ENCODE data around the gene MAP7D3. TPM values are rescaled to one million over a fixed set of nuclear protein-coding genes. Genes with fewer than 3 reads are reported as not detected.

Gene MAP7D3
- total and polyA plus RNA-seq, 10 of the 15 experiments (the other 5 are each of a cell fraction or from before 2014, with no cell fraction given) = 9.1 to 24.0 (median 11.0) TPM

DNA sequence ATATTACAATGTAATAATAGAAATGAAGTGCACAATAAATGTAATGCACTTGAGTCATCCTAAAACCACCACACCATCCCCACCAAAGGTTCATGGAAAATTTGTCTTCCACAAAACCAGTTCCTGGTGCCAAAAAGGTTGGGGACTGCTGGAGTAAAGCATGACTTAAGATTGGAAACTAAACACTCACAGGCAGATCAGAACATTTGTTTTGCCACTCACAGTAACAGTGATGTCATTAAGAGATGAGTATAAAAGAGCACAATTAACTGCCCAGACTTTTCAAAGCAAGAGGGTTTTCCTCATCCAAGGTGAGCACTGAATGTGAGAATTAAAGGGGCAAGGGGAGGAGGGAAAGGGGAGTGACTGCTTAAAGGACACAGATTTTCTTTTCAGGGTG lies 35.6 kb downstream of the MAP7D3 start:
- no peak overlapping the region for H3K4me2 ChIP-seq (ENCODE audit: control insufficient read depth, insufficient read depth)
- FAIRE-seq (no peak), ATAC-seq (no peak), DNase-seq (ENCODE audit: low read depth, low spot score) (no peak)
- RAD21 ChIA-PET (ENCODE audit: unreplicated experiment) = no interaction called here
- H3K36me3 ChIP-seq (ENCODE audit: control insufficient read depth in 2 of 2, insufficient read depth in 2 of 2, low read length in 1 of 2) = no peaks in the 10 kb centered on the region
- SMC1A ChIA-PET (ENCODE audit: uncharacterized antibody, unreplicated experiment) = no interaction called here
- CTCF ChIA-PET = no interaction called here
- no peaks in the 10 kb centered on the region for H3K4me1 ChIP-seq (ENCODE audit: control insufficient read depth, insufficient read depth, low read length)
- H3K4me3 ChIP-seq = no peak overlapping the region
- no peaks in the 10 kb centered on the region for H3K79me2 ChIP-seq (ENCODE audit: control insufficient read depth, insufficient read depth, low read length)
- no peak overlapping the region for H2AFZ ChIP-seq (ENCODE audit: control insufficient read depth, low read depth, low read length)
- in situ Hi-C loops (cut with MboI) = no loop called here
- no peaks in the 10 kb centered on the region for H4K20me1 ChIP-seq (ENCODE audit: control insufficient read depth, insufficient read depth)
- POLR2A ChIA-PET = no interaction called here
- no peak overlapping the region for H3K9ac ChIP-seq (ENCODE audit: control insufficient read depth, insufficient read depth, low read length)
- no peaks in the 10 kb centered on the region for H3K9me3 ChIP-seq (replicated peaks; ENCODE audit: control insufficient read depth, insufficient read depth, low read length)
- BruUV-seq (replicated peaks) = no TSS peak
- H3K27me3 ChIP-seq (replicated peaks in 1 of 2; ENCODE audit: control insufficient read depth in 2 of 2, insufficient read depth in 2 of 2, low read length in 1 of 2) = no peaks in the 10 kb centered on the region
- no peak overlapping the region for H3K27ac ChIP-seq (ENCODE audit: control insufficient read depth, insufficient read depth)
- intact Hi-C loops (cut with micrococcal nuclease; ENCODE audit: unreplicated experiment) = no loop called here
- no peak for TF ChIP-seq ZSCAN29 (IDR thresholded peaks at IDR 0.05)
- no peak for TF ChIP-seq SP1 (IDR thresholded peaks at IDR 0.05; ENCODE audit: low read depth, low read length)
- TF ChIP-seq, protein P1, sequence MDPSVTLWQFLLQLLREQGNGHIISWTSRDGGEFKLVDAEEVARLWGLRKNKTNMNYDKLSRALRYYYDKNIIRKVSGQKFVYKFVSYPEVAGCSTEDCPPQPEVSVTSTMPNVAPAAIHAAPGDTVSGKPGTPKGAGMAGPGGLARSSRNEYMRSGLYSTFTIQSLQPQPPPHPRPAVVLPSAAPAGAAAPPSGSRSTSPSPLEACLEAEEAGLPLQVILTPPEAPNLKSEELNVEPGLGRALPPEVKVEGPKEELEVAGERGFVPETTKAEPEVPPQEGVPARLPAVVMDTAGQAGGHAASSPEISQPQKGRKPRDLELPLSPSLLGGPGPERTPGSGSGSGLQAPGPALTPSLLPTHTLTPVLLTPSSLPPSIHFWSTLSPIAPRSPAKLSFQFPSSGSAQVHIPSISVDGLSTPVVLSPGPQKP (IDR thresholded peaks at IDR 0.05; ENCODE audit: low read depth, low read length) = no peak
- no peak for TF ChIP-seq MEF2B (IDR thresholded peaks at IDR 0.05; ENCODE audit: partially characterized antibody, poor library complexity, severe bottlenecking)
- no peak for TF ChIP-seq CHD2 (IDR thresholded peaks at IDR 0.05; ENCODE audit: borderline replicate concordance, low read depth, low read length)
- no peak for TF ChIP-seq IKZF1 (conservative IDR thresholded peaks at IDR 0.05)
- TF ChIP-seq SUZ12 (IDR thresholded peaks at IDR 0.05; ENCODE audit: unreplicated experiment) = no peak
- TF ChIP-seq, protein P2, sequence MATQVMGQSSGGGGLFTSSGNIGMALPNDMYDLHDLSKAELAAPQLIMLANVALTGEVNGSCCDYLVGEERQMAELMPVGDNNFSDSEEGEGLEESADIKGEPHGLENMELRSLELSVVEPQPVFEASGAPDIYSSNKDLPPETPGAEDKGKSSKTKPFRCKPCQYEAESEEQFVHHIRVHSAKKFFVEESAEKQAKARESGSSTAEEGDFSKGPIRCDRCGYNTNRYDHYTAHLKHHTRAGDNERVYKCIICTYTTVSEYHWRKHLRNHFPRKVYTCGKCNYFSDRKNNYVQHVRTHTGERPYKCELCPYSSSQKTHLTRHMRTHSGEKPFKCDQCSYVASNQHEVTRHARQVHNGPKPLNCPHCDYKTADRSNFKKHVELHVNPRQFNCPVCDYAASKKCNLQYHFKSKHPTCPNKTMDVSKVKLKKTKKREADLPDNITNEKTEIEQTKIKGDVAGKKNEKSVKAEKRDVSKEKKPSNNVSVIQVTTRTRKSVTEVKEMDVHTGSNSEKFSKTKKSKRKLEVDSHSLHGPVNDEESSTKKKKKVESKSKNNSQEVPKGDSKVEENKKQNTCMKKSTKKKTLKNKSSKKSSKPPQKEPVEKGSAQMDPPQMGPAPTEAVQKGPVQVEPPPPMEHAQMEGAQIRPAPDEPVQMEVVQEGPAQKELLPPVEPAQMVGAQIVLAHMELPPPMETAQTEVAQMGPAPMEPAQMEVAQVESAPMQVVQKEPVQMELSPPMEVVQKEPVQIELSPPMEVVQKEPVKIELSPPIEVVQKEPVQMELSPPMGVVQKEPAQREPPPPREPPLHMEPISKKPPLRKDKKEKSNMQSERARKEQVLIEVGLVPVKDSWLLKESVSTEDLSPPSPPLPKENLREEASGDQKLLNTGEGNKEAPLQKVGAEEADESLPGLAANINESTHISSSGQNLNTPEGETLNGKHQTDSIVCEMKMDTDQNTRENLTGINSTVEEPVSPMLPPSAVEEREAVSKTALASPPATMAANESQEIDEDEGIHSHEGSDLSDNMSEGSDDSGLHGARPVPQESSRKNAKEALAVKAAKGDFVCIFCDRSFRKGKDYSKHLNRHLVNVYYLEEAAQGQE (IDR thresholded peaks at IDR 0.05; ENCODE audit: low read depth, low read length) = no peak
- TF ChIP-seq FOS (IDR thresholded peaks at IDR 0.05; ENCODE audit: borderline replicate concordance, extremely low read depth, insufficient read length) = no peak
- no peak for TF ChIP-seq ZNF384 (IDR thresholded peaks at IDR 0.05; ENCODE audit: borderline replicate concordance, low read depth, low read length)
- no peak for TF ChIP-seq MTA2 (IDR thresholded peaks at IDR 0.05; ENCODE audit: low read depth)
- TF ChIP-seq NFIC (IDR thresholded peaks at IDR 0.05; ENCODE audit: low read depth, low read length) = no peak
- no peak for TF ChIP-seq ESRRA (IDR thresholded peaks at IDR 0.05; ENCODE audit: low read length)
- no peak for TF ChIP-seq HDAC6 (IDR thresholded peaks at IDR 0.05; ENCODE audit: unreplicated experiment)
- TF ChIP-seq, protein P3, sequence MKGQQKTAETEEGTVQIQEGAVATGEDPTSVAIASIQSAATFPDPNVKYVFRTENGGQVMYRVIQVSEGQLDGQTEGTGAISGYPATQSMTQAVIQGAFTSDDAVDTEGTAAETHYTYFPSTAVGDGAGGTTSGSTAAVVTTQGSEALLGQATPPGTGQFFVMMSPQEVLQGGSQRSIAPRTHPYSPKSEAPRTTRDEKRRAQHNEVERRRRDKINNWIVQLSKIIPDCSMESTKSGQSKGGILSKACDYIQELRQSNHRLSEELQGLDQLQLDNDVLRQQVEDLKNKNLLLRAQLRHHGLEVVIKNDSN (IDR thresholded peaks at IDR 0.05; ENCODE audit: borderline replicate concordance, extremely low read length, insufficient read depth, low read depth, low read length) = no peak
- no peak for TF ChIP-seq RAD21 (IDR thresholded peaks at IDR 0.05; ENCODE audit: insufficient read depth, low read depth, low read length)
- no peak for TF ChIP-seq TCF7 (IDR thresholded peaks at IDR 0.05; ENCODE audit: borderline replicate concordance)
- no peak for TF ChIP-seq TBL1XR1 (IDR thresholded peaks at IDR 0.05; ENCODE audit: low read depth, low read length)
- TF ChIP-seq BRCA1 (IDR thresholded peaks at IDR 0.05; ENCODE audit: low read depth, low read length) = no peak

All from GM12878 (cell line).